CD14-positive monocyte (primary cell): ENCODE results near the gene MSL2. TPM values are rescaled to one million over a fixed set of nuclear protein-coding genes. Genes with fewer than 3 reads are reported as not detected.

Source experiments
- DNase-seq, 3 donors: peaks; one replicate each; pipeline ENCODE4 v3.0.0-alpha.2; 2011 to 2022
- H2AFZ ChIP-seq: 2 replicates; pipeline ENCODE4 v1.6.0; 2012; ENCODE audit warnings: mild to moderate bottlenecking, low read depth, low read length, inconsistent platforms; ENCODE audit not compliant: insufficient read depth, poor library complexity, severe bottlenecking
- H3K27ac ChIP-seq, 2 donors: 1 replicate in 1 of 2; 2 replicates in 1 of 2; pipeline ENCODE4 v1.5.1; 2012 to 2013; ENCODE audit warnings: low read length in 2 of 2, control low read depth in 1 of 2, inconsistent platforms in 1 of 2, low read depth in 1 of 2, mild to moderate bottlenecking in 1 of 2
- H3K27me3 ChIP-seq, 2 donors: one replicate each; pipeline versions ENCODE4 v1.6.0 to v1.6.1; 2011 to 2013; ENCODE audit warnings: low read length in 2 of 2; ENCODE audit not compliant: control insufficient read depth in 2 of 2, insufficient read depth in 2 of 2
- H3K36me3 ChIP-seq, 2 donors: replicated peaks in 1 of 2; 1 replicate in 1 of 2; 2 replicates in 1 of 2; pipeline versions ENCODE4 v1.5.1 to v1.6.1; 2012 to 2013; ENCODE audit warnings: low read length in 2 of 2, control low read depth in 1 of 2, inconsistent platforms in 1 of 2, mild to moderate bottlenecking in 1 of 2; ENCODE audit not compliant: insufficient read depth in 2 of 2, control insufficient read depth in 1 of 2
- H3K4me1 ChIP-seq, 2 donors: 1 replicate in 1 of 2; 2 replicates in 1 of 2; pipeline versions ENCODE4 v1.5.1 to v1.6.1; 2012 to 2013; ENCODE audit warnings: low read length in 2 of 2, control low read depth in 1 of 2, inconsistent platforms in 1 of 2, mild to moderate bottlenecking in 1 of 2, moderate library complexity in 1 of 2; ENCODE audit not compliant: insufficient read depth in 2 of 2, control insufficient read depth in 1 of 2
- H3K4me2 ChIP-seq: replicated peaks from 2 replicates; pipeline ENCODE3; 2012; ENCODE audit warnings: low read length, moderate library complexity, mild to moderate bottlenecking; ENCODE audit not compliant: poor library complexity, severe bottlenecking; ENCODE audit errors: extremely low read depth
- H3K4me3 ChIP-seq, 3 experiments: fragments of 200-600 bp in 1 of 3; sonication (generic) in 1 of 3; replicated peaks in 1 of 3; 1 replicate in 2 of 3; 2 replicates in 1 of 3; pipeline ENCODE4 v1.5.1; 2011 to 2013; ENCODE audit warnings: low read length in 3 of 3, mild to moderate bottlenecking in 3 of 3, control low read depth in 2 of 3, low read depth in 2 of 3, inconsistent platforms in 1 of 3, moderate library complexity in 1 of 3
- H3K79me2 ChIP-seq: 2 replicates; pipeline ENCODE4 v1.6.0; 2012; ENCODE audit warnings: mild to moderate bottlenecking, control low read depth, inconsistent platforms, low read length, moderate library complexity; ENCODE audit not compliant: insufficient read depth
- H3K9ac ChIP-seq: 2 replicates; pipeline ENCODE4 v1.6.0; 2017; ENCODE audit warnings: low read length, mild to moderate bottlenecking; ENCODE audit not compliant: insufficient read depth, poor library complexity, severe bottlenecking
- H3K9me3 ChIP-seq, 2 donors: replicated peaks in 1 of 2; 1 replicate in 1 of 2; 2 replicates in 1 of 2; pipeline versions ENCODE4 v1.5.1 to v1.6.1; 2012 to 2013; ENCODE audit warnings: low read length in 2 of 2, control low read depth in 1 of 2; ENCODE audit not compliant: control insufficient read depth in 1 of 2, insufficient read depth in 1 of 2
- H4K20me1 ChIP-seq: 2 replicates; pipeline ENCODE4 v1.6.0; 2012; ENCODE audit warnings: mild to moderate bottlenecking, low read length, control low read depth, moderate library complexity; ENCODE audit not compliant: insufficient read depth
- H3K27ac Mint-ChIP-seq, 7 donors: one replicate each; pipeline ENCODE4 v1.8.0; 2020; ENCODE audit warnings: mild to moderate bottlenecking in 7 of 7, mixed read lengths in 7 of 7, moderate library complexity in 6 of 7, inconsistent platforms in 2 of 7
- H3K27me3 Mint-ChIP-seq, 3 donors: one replicate each; pipeline ENCODE4 v1.8.0; 2021 to 2022; ENCODE audit warnings: low read depth in 3 of 3, mild to moderate bottlenecking in 3 of 3, mixed read lengths in 3 of 3, moderate library complexity in 3 of 3, inconsistent platforms in 1 of 3
- H3K36me3 Mint-ChIP-seq, 2 donors: one replicate each; pipeline ENCODE4 v1.8.0; 2020; ENCODE audit warnings: mixed read lengths in 2 of 2, inconsistent platforms in 1 of 2, mild to moderate bottlenecking in 1 of 2
- H3K4me1 Mint-ChIP-seq: one replicate; pipeline ENCODE4 v1.8.0; 2020; ENCODE audit warnings: mild to moderate bottlenecking, mixed read lengths
- H3K4me3 Mint-ChIP-seq, 2 donors: one replicate each; pipeline ENCODE4 v1.8.0; 2020; ENCODE audit warnings: mild to moderate bottlenecking in 2 of 2, mixed read lengths in 2 of 2, moderate library complexity in 1 of 2
- H3K9me3 Mint-ChIP-seq, 7 donors: one replicate each; pipeline ENCODE4 v1.8.0; 2020 to 2022; ENCODE audit warnings: mixed read lengths in 7 of 7, mild to moderate bottlenecking in 6 of 7, moderate library complexity in 6 of 7, inconsistent platforms in 2 of 7
- CTCF ChIP-seq: fragments of 200-600 bp; IDR thresholded peaks from one replicate; pipeline ENCODE4 v1.8.0; 2022; ENCODE audit warnings: antibody characterized with exemption, mild to moderate bottlenecking
- WGBS: methylation state at CpG from one replicate; pipeline ENCODE4 v1.1.5; 2013; ENCODE audit warnings: missing lambda C conversion rate; ENCODE audit not compliant: insufficient coverage; 5-methylcytosine and 5-hydroxymethylcytosine counted together
- intact Hi-C, 2 donors: fragments of 100-400 bp; cut with micrococcal nuclease; formaldehyde crosslinking; loops; one replicate each; pipeline versions ENCODE4 v1.15.0 to v1.15.1; 2023
- polyA plus RNA-seq, 3 donors: library from polyadenylated mRNA; depleted of rRNA in 1 of 3; unstranded in 2 of 3; stranded (reverse) in 1 of 3; fragments of 300-500 nt in 2 of 3; fragments of >200 nt in 1 of 3; fragmentation: Illumina TruSeq in 2 of 3; gene quantifications; 1 replicate in 2 of 3; 2 replicates in 1 of 3; pipeline ENCODE4 v1.2.3, GENCODE V29; 2012 to 2021

MSL2 gene
- polyA plus RNA-seq, 3 donors: 13.3 to 25.5 (median 15.9) TPM

- Mint-ChIP-seq H3K27me3 (peaks cover 0 to 4% (median 2%) of the 10 kb centered on the region in 3 donors), H3K36me3 (no peaks in the 10 kb centered on the region), H3K9me3 (no peaks in the 10 kb centered on the region), H3K4me3 (no peak overlapping the region), H3K27ac (peak overlapping the region in 1 of 7 donors; percentile 2), H3K4me1 (peaks cover 2% of the 10 kb centered on the region)
- intact Hi-C loops: no loop called here
- 94% methylated on average over 2 of the region's 2 CpGs for WGBS
- Histone ChIP-seq H3K9ac (no peak overlapping the region), H3K4me3 (no peak overlapping the region), H3K27me3 (no peaks in the 10 kb centered on the region), H3K79me2 (no peaks in the 10 kb centered on the region), H3K4me2 (no peak overlapping the region), H3K4me1 (no peaks in the 10 kb centered on the region), H3K9me3 (no peaks in the 10 kb centered on the region), H4K20me1 (no peaks in the 10 kb centered on the region), H3K36me3 (no peaks in the 10 kb centered on the region), H2AFZ (no peak overlapping the region), H3K27ac (no peak overlapping the region)
- DNase-seq: no peak
- no peak for TF ChIP-seq CTCF
These were observed 15.4 kb upstream of the MSL2 start for GRCh38 chr3:136211547-136211946.

GRCh38 chr3:136209921-136210320 lies 13.8 kb upstream of the MSL2 start:
- intact Hi-C loops: no loop called here
- H3K4me3 ChIP-seq: no peak overlapping the region
- TF ChIP-seq CTCF: no peak
- Mint-ChIP-seq H3K27ac (no peak overlapping the region), H3K9me3 (no peaks in the 10 kb centered on the region), H3K4me1 (peaks cover 7% of the 10 kb centered on the region), H3K36me3 (no peaks in the 10 kb centered on the region), H3K4me3 (no peak overlapping the region), H3K27me3 (peaks cover 0 to 4% (median 2%) of the 10 kb centered on the region in 3 donors)
- H3K79me2 ChIP-seq: no peaks in the 10 kb centered on the region
- no peaks in the 10 kb centered on the region for H3K36me3 ChIP-seq
- no peaks in the 10 kb centered on the region for H3K27me3 ChIP-seq
- DNase-seq: no peak
- H3K9ac ChIP-seq: no peak overlapping the region
- H3K4me2 ChIP-seq: no peak overlapping the region
- no peak overlapping the region for H3K27ac ChIP-seq
- H3K9me3 ChIP-seq: no peaks in the 10 kb centered on the region
- H3K4me1 ChIP-seq: no peaks in the 10 kb centered on the region
- no peak overlapping the region for H2AFZ ChIP-seq
- H4K20me1 ChIP-seq: no peaks in the 10 kb centered on the region
